H9 (cell line): Measurements from ENCODE around the gene MYO5B. TPM values are rescaled to one million over a fixed set of nuclear protein-coding genes. Genes with fewer than 3 reads are reported as not detected.

Source experiments
- DNase-seq: peaks from one replicate; pipeline ENCODE4 v3.0.0-alpha.2; 2017
- H2AFZ ChIP-seq: one replicate; pipeline ENCODE4 v1.6.1; 2013; ENCODE audit warnings: mild to moderate bottlenecking, low read length, control low read depth, moderate library complexity
- H2AK5ac ChIP-seq: 2 replicates; pipeline ENCODE4 v1.6.1; 2013; ENCODE audit warnings: low read length, control low read depth, mixed read lengths; ENCODE audit not compliant: insufficient read length
- H2BK120ac ChIP-seq: one replicate; pipeline ENCODE4 v1.6.1; 2013; ENCODE audit warnings: low read depth, mild to moderate bottlenecking, low read length, control low read depth, inconsistent platforms; ENCODE audit not compliant: poor library complexity, severe bottlenecking
- H2BK12ac ChIP-seq: 2 replicates; pipeline ENCODE4 v1.6.1; 2013; ENCODE audit warnings: low read length, control low read depth, mixed read lengths, low read depth; ENCODE audit not compliant: insufficient read length
- H2BK15ac ChIP-seq: 2 replicates; pipeline ENCODE4 v1.6.1; 2013; ENCODE audit warnings: low read depth, low read length, control low read depth
- H2BK20ac ChIP-seq: one replicate; pipeline ENCODE4 v1.6.1; 2013; ENCODE audit warnings: low read depth, mild to moderate bottlenecking, low read length, control low read depth, inconsistent platforms; ENCODE audit not compliant: poor library complexity, severe bottlenecking
- H2BK5ac ChIP-seq: 2 replicates; pipeline ENCODE4 v1.6.1; 2013; ENCODE audit warnings: low read length, control low read depth, mixed read lengths; ENCODE audit not compliant: insufficient read length
- H3K14ac ChIP-seq: 2 replicates; pipeline ENCODE4 v1.6.1; 2013; ENCODE audit warnings: low read length, control low read depth; ENCODE audit not compliant: insufficient read depth
- H3K18ac ChIP-seq: 2 replicates; pipeline ENCODE4 v1.6.1; 2013; ENCODE audit warnings: low read depth, mild to moderate bottlenecking, mixed read lengths, low read length, control low read depth; ENCODE audit not compliant: insufficient read length
- H3K23ac ChIP-seq: 2 replicates; pipeline ENCODE4 v1.6.1; 2013; ENCODE audit warnings: low read length, control low read depth, mixed read lengths, low read depth; ENCODE audit not compliant: insufficient read length
- H3K23me2 ChIP-seq: 2 replicates; pipeline ENCODE4 v1.6.1; 2013; ENCODE audit warnings: low read depth, mild to moderate bottlenecking, mixed read lengths, low read length, control low read depth; ENCODE audit not compliant: insufficient read length, poor library complexity, severe bottlenecking
- H3K27ac ChIP-seq: 2 replicates; pipeline ENCODE4 v1.5.1; 2013; ENCODE audit warnings: low read length, control low read depth, mixed read lengths, low read depth; ENCODE audit not compliant: insufficient read length
- H3K27me3 ChIP-seq: 2 replicates; pipeline ENCODE4 v1.6.1; 2013; ENCODE audit warnings: low read length, control low read depth, inconsistent platforms; ENCODE audit not compliant: insufficient read depth
- H3K4ac ChIP-seq: 2 replicates; pipeline ENCODE4 v1.6.1; 2013; ENCODE audit warnings: low read depth, mild to moderate bottlenecking, control low read depth, inconsistent platforms, low read length, moderate library complexity
- H3K4me1 ChIP-seq: 2 replicates; pipeline ENCODE4 v1.6.1; 2013; ENCODE audit warnings: low read length, control low read depth, inconsistent platforms; ENCODE audit not compliant: insufficient read depth
- H3K4me2 ChIP-seq: 2 replicates; pipeline ENCODE4 v1.6.1; 2013; ENCODE audit warnings: low read length, control low read depth, mixed read lengths; ENCODE audit not compliant: insufficient read length, insufficient read depth
- H3K56ac ChIP-seq: 2 replicates; pipeline ENCODE4 v1.6.1; 2013; ENCODE audit warnings: low read depth, mild to moderate bottlenecking, mixed read lengths, low read length, control low read depth; ENCODE audit not compliant: insufficient read length
- H3K79me1 ChIP-seq: 2 replicates; pipeline ENCODE4 v1.6.1; 2013; ENCODE audit warnings: low read depth, mild to moderate bottlenecking, moderate library complexity, low read length, control low read depth, inconsistent platforms; ENCODE audit not compliant: insufficient read depth, poor library complexity, severe bottlenecking
- H3K79me2 ChIP-seq: 2 replicates; pipeline ENCODE4 v1.6.1; 2013; ENCODE audit warnings: low read length, control low read depth, inconsistent platforms; ENCODE audit not compliant: insufficient read depth
- H3K9ac ChIP-seq: 2 replicates; pipeline ENCODE4 v1.6.1; 2013; ENCODE audit warnings: low read length, control low read depth, mixed read lengths; ENCODE audit not compliant: insufficient read length; ENCODE audit errors: extremely low read depth
- H3K9me3 ChIP-seq: one replicate; pipeline ENCODE4 v1.6.1; 2013; ENCODE audit warnings: low read depth, low read length, inconsistent platforms; ENCODE audit not compliant: control insufficient read depth
- H3T11ph ChIP-seq: one replicate; pipeline ENCODE4 v1.6.1; 2013; ENCODE audit warnings: mild to moderate bottlenecking, low read length, control low read depth, inconsistent platforms
- H4K20me1 ChIP-seq: one replicate; pipeline ENCODE4 v1.6.1; 2013; ENCODE audit not compliant: control insufficient read depth, insufficient read length, insufficient read depth
- H4K5ac ChIP-seq: 2 replicates; pipeline ENCODE4 v1.6.1; 2013; ENCODE audit warnings: low read depth, mild to moderate bottlenecking, mixed read lengths, low read length, control low read depth; ENCODE audit not compliant: insufficient read length
- H4K8ac ChIP-seq: replicated peaks from 2 replicates; pipeline ENCODE4 v1.6.1; 2013; ENCODE audit warnings: low read length, control low read depth, mixed read lengths, low read depth; ENCODE audit not compliant: insufficient read length
- H4K91ac ChIP-seq: 2 replicates; pipeline ENCODE4 v1.6.1; 2013; ENCODE audit warnings: low read depth, mild to moderate bottlenecking, moderate library complexity, mixed read lengths, low read length, control low read depth; ENCODE audit not compliant: insufficient read length
- H3K27ac Mint-ChIP-seq, 3 experiments: 2 replicates in 2 of 3; 3 replicates in 1 of 3; pipeline ENCODE4 v1.8.0; 2020 to 2021; ENCODE audit warnings: mixed read lengths in 3 of 3, mild to moderate bottlenecking in 1 of 3, moderate library complexity in 1 of 3
- H3K27me3 Mint-ChIP-seq: 2 replicates; pipeline ENCODE4 v1.8.0; 2021; ENCODE audit warnings: low read depth, mild to moderate bottlenecking, moderate library complexity, mixed read lengths
- H3K36me3 Mint-ChIP-seq, 3 experiments: 2 replicates in 2 of 3; 3 replicates in 1 of 3; pipeline ENCODE4 v1.8.0; 2020 to 2021; ENCODE audit warnings: low read depth in 3 of 3, mixed read lengths in 3 of 3; ENCODE audit not compliant: insufficient read depth in 1 of 3
- H3K4me1 Mint-ChIP-seq, 2 experiments: 2 replicates each; pipeline ENCODE4 v1.8.0; 2020; ENCODE audit warnings: mixed read lengths in 2 of 2
- H3K4me3 Mint-ChIP-seq, 2 experiments: 2 replicates in 1 of 2; 3 replicates in 1 of 2; pipeline ENCODE4 v1.8.0; 2020 to 2021; ENCODE audit warnings: mild to moderate bottlenecking in 2 of 2, mixed read lengths in 2 of 2, moderate library complexity in 1 of 2
- H3K9me3 Mint-ChIP-seq, 2 experiments: 2 replicates in 1 of 2; 3 replicates in 1 of 2; pipeline ENCODE4 v1.8.0; 2020; ENCODE audit warnings: mild to moderate bottlenecking in 2 of 2, mixed read lengths in 2 of 2, moderate library complexity in 1 of 2
- WGBS: extraction: QIAGEN DNeasy Blood & Tissue Kit; methylation state at CpG from one replicate; pipeline ENCODE4 v1.1.7; 2013; ENCODE audit warnings: missing lambda C conversion rate, low lambda C conversion rate, mixed read lengths; ENCODE audit not compliant: insufficient read length; ENCODE audit errors: extremely low coverage; 5-methylcytosine and 5-hydroxymethylcytosine counted together
- total RNA-seq: library from RNA; stranded (reverse); gene quantifications from 2 replicates; pipeline ENCODE4 v1.2.1, GENCODE V29; 2021
- TF ChIP-seq, protein P1 (sequence below): fragments of 200-600 bp; sonication (generic); conservative IDR thresholded peaks from 3 replicates; pipeline ENCODE4 v1.8.0; 2021; ENCODE audit warnings: antibody characterized with exemption, mild to moderate bottlenecking

Gene MYO5B
- total RNA-seq, 1 experiment from 2014 or later: 9.3 TPM

DNA sequence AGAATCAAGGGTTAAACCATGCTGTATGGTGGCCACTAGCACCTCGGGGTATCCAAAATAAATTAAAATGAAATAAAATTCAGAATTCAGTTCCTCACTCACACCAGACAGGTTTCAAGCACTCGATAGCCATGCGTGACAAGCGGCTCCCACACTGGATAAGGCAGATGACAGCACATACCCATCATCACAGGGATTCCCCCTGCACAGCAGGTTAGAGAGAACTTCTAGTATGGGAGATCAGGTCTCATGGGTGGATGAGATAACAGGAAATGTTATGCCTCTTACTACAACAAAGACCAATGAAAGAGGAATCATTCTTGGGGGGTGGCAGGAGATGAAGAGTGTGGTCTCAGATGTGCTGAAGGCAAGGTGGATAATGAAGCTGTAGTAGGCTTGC, 259.7 kb downstream of the MYO5B start:
- Mint-ChIP-seq H3K36me3 (no peaks in the 10 kb centered on the region), H3K4me1 (peaks cover 0 to 6% of the 10 kb centered on the region in 2 experiments; a peak in 2 of 4 replicates), H3K4me3 (no peak overlapping the region), H3K9me3 (no peaks in the 10 kb centered on the region), H3K27me3 (no peaks in the 10 kb centered on the region), H3K27ac (no peak overlapping the region)
- Histone ChIP-seq H3K79me2 (no peaks in the 10 kb centered on the region), H2BK120ac (no peak overlapping the region), H3K27me3 (no peaks in the 10 kb centered on the region), H2BK12ac (no peak overlapping the region), H2BK20ac (no peak overlapping the region), H2BK15ac (no peak overlapping the region), H3K4me2 (no peak overlapping the region), H3K4ac (no peak overlapping the region), H3K23ac (no peak overlapping the region), H4K8ac (no peak overlapping the region), H4K91ac (no peak overlapping the region), H3K56ac (no peak overlapping the region), H4K5ac (no peak overlapping the region), H3K4me1 (no peaks in the 10 kb centered on the region), H3K14ac (no peak overlapping the region), H4K20me1 (no peaks in the 10 kb centered on the region), H3T11ph (no peak overlapping the region), H2AFZ (no peak overlapping the region), H3K27ac (no peak overlapping the region), H2BK5ac (no peak overlapping the region), H3K79me1 (no peaks in the 10 kb centered on the region), H3K9me3 (no peaks in the 10 kb centered on the region), H2AK5ac (no peak overlapping the region), H3K9ac (no peak overlapping the region), H3K23me2 (no peaks in the 10 kb centered on the region), H3K18ac (no peak overlapping the region)
- WGBS: no CpG with 5 or more reads among the region's 4 CpGs
- TF ChIP-seq, protein P1, sequence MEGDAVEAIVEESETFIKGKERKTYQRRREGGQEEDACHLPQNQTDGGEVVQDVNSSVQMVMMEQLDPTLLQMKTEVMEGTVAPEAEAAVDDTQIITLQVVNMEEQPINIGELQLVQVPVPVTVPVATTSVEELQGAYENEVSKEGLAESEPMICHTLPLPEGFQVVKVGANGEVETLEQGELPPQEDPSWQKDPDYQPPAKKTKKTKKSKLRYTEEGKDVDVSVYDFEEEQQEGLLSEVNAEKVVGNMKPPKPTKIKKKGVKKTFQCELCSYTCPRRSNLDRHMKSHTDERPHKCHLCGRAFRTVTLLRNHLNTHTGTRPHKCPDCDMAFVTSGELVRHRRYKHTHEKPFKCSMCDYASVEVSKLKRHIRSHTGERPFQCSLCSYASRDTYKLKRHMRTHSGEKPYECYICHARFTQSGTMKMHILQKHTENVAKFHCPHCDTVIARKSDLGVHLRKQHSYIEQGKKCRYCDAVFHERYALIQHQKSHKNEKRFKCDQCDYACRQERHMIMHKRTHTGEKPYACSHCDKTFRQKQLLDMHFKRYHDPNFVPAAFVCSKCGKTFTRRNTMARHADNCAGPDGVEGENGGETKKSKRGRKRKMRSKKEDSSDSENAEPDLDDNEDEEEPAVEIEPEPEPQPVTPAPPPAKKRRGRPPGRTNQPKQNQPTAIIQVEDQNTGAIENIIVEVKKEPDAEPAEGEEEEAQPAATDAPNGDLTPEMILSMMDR: no peak
- DNase-seq: no peak
